ENCODE data around the gene MCF2L2. TPM values are rescaled to one million over a fixed set of nuclear protein-coding genes. Genes with fewer than 3 reads are reported as not detected.

The MCF2L2 gene
- total and polyA plus RNA-seq, 2 experiments from 2014 or later, result 6.7 to 14.6 TPM

DNA sequence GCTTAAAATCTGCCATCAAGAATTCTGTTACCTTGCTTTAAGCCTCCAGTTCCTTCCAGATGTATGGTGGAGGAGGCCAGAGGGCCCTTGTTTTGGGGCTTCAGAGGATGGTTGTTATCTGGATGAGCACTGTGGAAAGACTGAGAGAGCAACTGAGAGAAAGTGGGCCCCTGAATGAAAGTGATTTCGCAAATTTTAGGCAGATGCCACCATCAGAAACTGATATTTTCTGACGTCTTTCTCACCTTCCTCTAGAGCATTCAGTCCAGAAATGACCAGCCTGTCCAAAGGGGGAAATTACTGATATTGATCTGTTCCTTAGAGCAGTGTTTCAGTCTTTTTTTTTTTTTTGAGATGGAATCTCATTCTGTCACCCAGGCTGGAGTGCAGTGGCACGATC is 162.0 kb downstream of the MCF2L2 start:
- ATAC-seq, result no peak

More for the DNA sequence above, 162.0 kb downstream of the MCF2L2 start:
- TF ChIP-seq EZH2 (IDR thresholded peaks at IDR 0.05; ENCODE audit: low read depth, unreplicated experiment), result no peak
- TF ChIP-seq ZNF331 (CRISPR knock-in tag; IDR thresholded peaks at IDR 0.05; ENCODE audit: low read depth), result no peak
- TF ChIP-seq ETS1 (IDR thresholded peaks at IDR 0.05), result no peak
- TF ChIP-seq CREB1 (CRISPR knock-in tag; IDR thresholded peaks at IDR 0.05; ENCODE audit: low read depth), result no peak
- no peak for TF ChIP-seq ZNF114 (CRISPR knock-in tag; IDR thresholded peaks at IDR 0.05)
- no peak for TF ChIP-seq CTCF (conservative IDR thresholded peaks at IDR 0.05; ENCODE audit: low read depth in 2 of 2)
- TF ChIP-seq JUNB (IDR thresholded peaks at IDR 0.05; ENCODE audit: unreplicated experiment), result no peak
- TF ChIP-seq STAT1 (IDR thresholded peaks at IDR 0.05; ENCODE audit: unreplicated experiment), result no peak
- TF ChIP-seq NANOG (IDR thresholded peaks at IDR 0.05; ENCODE audit: borderline replicate concordance), result no peak
- no peak for TF ChIP-seq ZNF462 (CRISPR knock-in tag; IDR thresholded peaks at IDR 0.05)
- TF ChIP-seq POLR2AphosphoS5 (IDR thresholded peaks at IDR 0.05; ENCODE audit: low read depth), result no peak
- TF ChIP-seq EZH2phosphoT487 (IDR thresholded peaks at IDR 0.05; ENCODE audit: unreplicated experiment), result no peak
- no peak for TF ChIP-seq REST (IDR thresholded peaks at IDR 0.05; ENCODE audit: unreplicated experiment)
- no peaks in the 10 kb centered on the region for H3K9me3 Mint-ChIP-seq
- 0 out of 2 replicates have a peak overlapping the region, but pooled peaks have one; percentile 88 for H3K27ac ChIP-seq (ENCODE audit: low read depth)
- H3K4me1 ChIP-seq (ENCODE audit: insufficient read depth), result peaks cover 54% of the 10 kb centered on the region
- peaks cover 6% of the 10 kb centered on the region; the same call in 2 of the 3 replicates for H3K36me3 Mint-ChIP-seq (ENCODE audit: low read depth)
- H3K4me3 ChIP-seq, result no peak overlapping the region; the same call in 1 of the 2 replicates
- H3K27me3 ChIP-seq (ENCODE audit: insufficient read depth), result no peaks in the 10 kb centered on the region
- H3K4me3 Mint-ChIP-seq, result no peak overlapping the region; the same call in 2 of the 3 replicates
- H3K4me2 ChIP-seq, result peak overlapping the region; percentile 54
- DNase-seq (ENCODE audit: low spot score), result no peak
- H4K20me1 ChIP-seq (replicated peaks; ENCODE audit: insufficient read depth), result no peaks in the 10 kb centered on the region
- H3K27me3 Mint-ChIP-seq (ENCODE audit: insufficient read depth, low read depth, poor library complexity), result peaks cover 4% of the 10 kb centered on the region
- no peaks in the 10 kb centered on the region for H3K36me3 ChIP-seq (ENCODE audit: insufficient read depth)
- peaks cover 19% of the 10 kb centered on the region for H3K79me2 ChIP-seq (replicated peaks; ENCODE audit: insufficient read depth)
- no peak overlapping the region for H3K27ac Mint-ChIP-seq
- no peaks in the 10 kb centered on the region; the same call in 1 of the 2 replicates for H3K9me2 ChIP-seq (ENCODE audit: insufficient read depth)
- H3F3A ChIP-seq (replicated peaks; ENCODE audit: low read depth), result no peaks in the 10 kb centered on the region
- H3K4me1 Mint-ChIP-seq, result peaks cover 26% of the 10 kb centered on the region
- no peak overlapping the region for H2AFZ ChIP-seq

All from GM23338 (cell line).